CD4-positive, alpha-beta T cell treated with Interleukin-21 for 1 hour (primary cell): ENCODE results near the gene VN1R4.
"Not testable (repeated sequence)": the region's sequence is repeated elsewhere in the genome, so short reads cannot be mapped to it uniquely, and the experiment has no call there.

Source experiments
- DNase-seq: peaks from one replicate; pipeline ENCODE4 v3.0.0-alpha.2; 2020

Gene VN1R4, protein sequence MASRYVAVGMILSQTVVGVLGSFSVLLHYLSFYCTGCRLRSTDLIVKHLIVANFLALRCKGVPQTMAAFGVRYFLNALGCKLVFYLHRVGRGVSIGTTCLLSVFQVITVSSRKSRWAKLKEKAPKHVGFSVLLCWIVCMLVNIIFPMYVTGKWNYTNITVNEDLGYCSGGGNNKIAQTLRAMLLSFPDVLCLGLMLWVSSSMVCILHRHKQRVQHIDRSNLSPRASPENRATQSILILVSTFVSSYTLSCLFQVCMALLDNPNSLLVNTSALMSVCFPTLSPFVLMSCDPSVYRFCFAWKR

GRCh38 chr19:53267623-53268022 is at the start of gene VN1R4:
Gene VN1R4 (minus strand): TSS chr19:53267723. CDS start chr19:53267665, 58 bp downstream.
- not testable (repeated sequence) for DNase-seq

GRCh38 chr19:53311897-53312296 is 44.4 kb upstream of the VN1R4 start:
- DNase-seq: no peak

GRCh38 chr19:53311044-53311443 is 43.5 kb upstream of the VN1R4 start:
- no peak for DNase-seq

- no peak for DNase-seq
Measured at GRCh38 chr19:53308339-53308811, 40.9 kb upstream of the VN1R4 start.

- not testable (repeated sequence) for DNase-seq
Measured at GRCh38 chr19:53301341-53301740, 33.8 kb upstream of the VN1R4 start.

DNA sequence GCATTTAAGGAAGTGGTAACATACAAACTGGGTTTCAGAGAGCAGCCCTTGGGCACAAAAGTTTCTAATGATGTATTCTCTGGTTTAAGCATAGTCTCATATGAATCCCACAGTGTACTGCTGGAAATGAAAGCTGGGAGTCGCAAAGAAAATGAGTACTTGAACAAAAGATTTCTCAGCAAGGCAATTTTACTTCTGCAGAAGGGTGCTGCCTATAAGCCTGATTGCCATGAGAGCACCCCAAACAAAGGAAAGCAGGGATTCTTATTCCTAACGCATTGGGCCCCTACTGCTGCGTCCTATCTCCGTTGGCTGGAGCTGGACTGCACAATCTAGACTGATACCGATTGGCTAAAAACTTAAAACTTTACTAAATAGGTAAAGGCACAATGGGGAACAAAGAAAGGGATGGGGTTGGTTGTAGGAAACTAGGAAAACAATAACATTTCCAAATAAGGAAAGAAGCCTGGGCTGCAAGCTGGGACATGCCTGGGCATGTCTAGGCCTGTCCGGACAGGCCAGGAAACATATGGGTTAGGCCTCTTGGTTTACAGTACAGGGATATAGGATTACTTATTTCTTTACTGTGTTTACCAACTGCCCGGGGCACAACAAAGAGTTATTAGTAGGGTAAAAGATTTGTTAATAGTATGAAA is 27.4 kb upstream of the VN1R4 start:
- no peak for DNase-seq

- DNase-seq: no peak
Measured at GRCh38 chr19:53290758-53291549, 23.4 kb upstream of the VN1R4 start.

DNA sequence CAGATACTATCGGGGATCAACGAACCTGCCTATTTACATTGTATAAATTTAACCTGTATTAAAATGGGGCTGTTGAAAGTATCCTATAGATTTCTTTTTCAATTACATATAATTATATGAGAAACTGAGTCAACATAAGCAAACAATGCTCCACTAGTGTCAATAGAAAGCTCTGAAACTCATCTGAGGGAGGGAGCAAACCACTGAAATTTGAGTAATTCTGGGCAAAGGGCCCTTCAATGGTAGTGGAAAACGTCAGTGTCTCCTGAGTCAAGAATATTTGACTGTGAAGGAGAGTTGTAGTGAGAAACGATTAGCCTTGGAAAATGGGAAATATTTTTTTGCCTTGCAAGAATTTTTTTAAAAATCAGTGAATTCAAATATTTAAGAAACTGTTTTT is 17.6 kb upstream of the VN1R4 start:
- no peak for DNase-seq

DNA sequence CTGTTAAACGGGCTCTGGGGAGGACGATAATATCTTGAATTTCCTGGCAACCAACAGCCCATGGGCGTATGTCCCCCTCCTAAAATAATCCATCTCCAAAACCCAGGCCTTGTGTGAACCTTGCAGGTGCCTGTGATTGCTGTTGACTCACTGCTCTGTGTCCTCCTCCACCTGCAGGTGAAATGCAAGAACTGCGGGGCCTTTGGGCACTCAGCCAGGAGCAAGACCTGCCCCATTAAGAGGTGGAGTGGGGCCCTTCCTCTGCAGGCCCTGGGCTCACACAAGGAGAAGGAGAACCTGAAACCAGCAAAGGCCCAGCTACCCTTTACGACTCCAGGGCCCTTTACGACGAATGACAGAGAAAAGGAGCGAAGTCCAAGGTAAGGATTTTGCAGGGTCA is 14.4 kb upstream of the VN1R4 start:
- DNase-seq: peak; percentile 3

DNA sequence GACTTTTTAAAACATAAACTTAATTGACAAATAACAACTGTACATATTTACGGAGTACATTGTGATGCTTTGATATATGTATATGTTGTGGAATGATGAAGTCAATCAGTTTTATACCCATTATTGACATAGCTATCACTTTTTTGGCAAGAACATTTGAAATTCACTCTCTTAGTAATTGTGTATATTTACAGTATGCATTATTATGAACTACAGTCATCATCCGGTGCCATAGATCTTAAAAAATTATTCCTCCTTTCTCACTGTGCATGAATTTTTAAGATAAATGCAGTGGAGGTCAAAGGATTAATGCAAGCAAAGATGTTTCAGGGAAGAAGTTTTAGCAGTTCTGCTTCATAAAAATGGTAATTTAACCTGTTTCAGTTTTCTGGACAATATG is 8.0 kb upstream of the VN1R4 start:
- DNase-seq: no peak

GRCh38 chr19:53272044-53272443 is 4.5 kb upstream of the VN1R4 start:
- DNase-seq: no peak

DNA sequence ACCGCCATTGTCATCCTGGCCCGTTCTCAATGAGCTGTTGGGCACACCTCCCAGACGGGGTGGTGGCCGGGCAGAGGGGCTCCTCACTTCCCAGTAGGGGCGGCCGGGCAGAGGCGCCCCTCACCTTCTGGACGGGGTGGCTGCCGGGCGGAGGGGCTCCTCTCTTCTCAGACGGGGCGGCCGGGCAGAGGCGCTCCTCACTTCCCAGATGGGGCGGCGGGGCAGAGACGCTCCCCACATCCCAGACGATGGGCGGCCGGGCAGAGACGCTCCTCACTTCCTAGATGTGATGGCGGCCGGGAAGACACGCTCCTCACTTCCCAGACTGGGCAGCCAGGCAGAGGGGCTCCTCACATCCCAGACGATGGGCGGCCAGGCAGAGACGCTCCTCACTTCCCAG is 2.3 kb upstream of the VN1R4 start:
- not testable (repeated sequence) for DNase-seq

DNA sequence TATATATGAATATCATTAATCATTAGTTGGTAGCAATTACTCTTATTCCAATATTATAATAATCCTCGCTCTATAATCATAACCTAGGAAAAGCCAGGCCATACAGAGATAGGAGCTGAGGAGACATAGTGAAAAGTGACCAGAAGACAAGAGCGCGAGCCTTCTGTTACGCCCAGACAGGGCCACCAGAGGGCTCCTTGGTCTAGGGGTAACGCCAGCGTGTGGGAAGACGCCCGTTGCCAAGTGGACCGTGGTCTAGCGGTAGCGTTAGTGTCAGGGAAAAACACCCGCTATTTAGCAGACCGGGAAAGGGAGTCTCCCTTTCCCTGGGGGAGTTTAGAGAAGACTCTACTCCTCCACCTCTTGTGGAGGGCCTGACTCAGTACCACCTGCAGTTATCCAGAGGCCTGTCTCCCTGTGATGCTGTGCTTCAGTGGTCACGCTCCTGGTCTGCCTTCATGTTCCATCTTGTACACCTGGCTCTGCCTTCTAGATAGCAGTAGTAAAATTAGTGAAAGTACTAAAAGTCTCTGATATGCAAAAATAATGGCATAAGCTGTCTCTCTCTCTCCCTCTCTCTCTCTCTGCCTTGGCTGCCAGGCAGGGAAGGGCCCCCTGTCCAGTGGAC is 9.7 kb downstream of the VN1R4 start, which contains the start of gene VN1R2:
Gene VN1R2 (plus strand): TSS at position 578 of the 628 bp plus-strand sequence. CDS start 84 bp downstream, outside the sequence.
- DNase-seq: not testable (repeated sequence)

GRCh38 chr19:53254411-53255341 is 12.8 kb downstream of the VN1R4 start, which contains the start of gene ZNF677:
Gene ZNF677 (minus strand): TSS chr19:53254873. CDS start chr19:53251550, 3,323 bp downstream.
- DNase-seq: peak; percentile 84

GRCh38 chr19:53246498-53246897 is 21.0 kb downstream of the VN1R4 start:
- no peak for DNase-seq

DNA sequence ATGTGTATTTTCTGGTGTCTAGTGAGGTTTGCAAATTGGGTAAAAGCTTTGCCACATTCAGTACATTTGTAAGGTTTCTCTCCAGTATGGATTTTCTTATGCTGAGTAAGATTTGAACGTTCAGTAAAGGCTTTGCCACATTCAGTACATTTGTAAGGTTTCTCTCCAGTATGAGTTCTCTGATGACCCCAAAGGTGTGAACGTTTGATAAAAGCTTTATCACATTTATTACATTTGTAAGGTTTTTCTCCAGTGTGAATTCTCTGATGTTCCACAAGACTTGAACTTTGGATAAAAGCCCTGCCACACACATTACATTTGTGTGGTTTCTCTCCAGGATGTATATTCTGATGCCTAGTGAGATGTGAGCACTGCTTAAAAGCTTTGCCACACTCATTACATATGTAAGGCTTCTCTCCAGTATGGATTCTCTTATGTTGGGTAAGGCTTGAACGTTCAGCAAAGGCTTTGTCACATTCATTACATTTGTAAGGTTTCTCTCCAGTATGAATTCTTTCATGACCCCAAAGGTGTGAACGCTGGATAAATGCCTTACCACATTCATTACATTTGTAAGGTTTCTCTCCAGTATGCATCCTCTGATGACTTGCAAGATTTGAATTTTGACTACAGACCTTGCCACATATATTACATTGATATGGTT is 30.3 kb downstream of the VN1R4 start:
- no peak for DNase-seq

DNA sequence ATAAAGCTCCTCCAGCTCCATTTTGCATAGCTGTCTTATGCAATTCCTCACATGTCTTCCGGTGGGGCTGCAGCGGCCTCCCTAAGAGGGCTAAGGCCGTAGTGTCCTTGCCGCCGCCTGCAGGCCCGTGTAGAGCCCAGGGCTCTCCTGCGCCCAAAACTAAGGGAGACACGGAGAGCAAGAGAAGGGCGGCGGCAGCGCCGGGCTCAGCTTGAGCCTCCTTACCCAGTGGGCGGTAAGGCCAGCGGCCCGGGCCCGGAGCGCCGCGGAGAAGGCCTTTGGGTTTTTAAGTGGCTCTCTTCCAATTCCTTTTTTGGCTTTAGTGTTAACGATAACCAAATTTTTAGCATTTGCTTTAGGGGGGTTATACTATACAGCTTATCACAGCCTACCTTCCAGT is 42.9 kb downstream of the VN1R4 start:
- no peak for DNase-seq

- not testable (repeated sequence) for DNase-seq
Measured at GRCh38 chr19:53222716-53223115, 44.8 kb downstream of the VN1R4 start.
